ENCODE data around the gene RPRD2.
"Not testable (repeated sequence)": the region's sequence is repeated elsewhere in the genome, so short reads cannot be mapped to it uniquely, and the experiment has no call there.

GRCh38 chr1:150395115-150395514 is 31.2 kb downstream of the RPRD2 start:
- TF ChIP-seq DNMT1 (IDR thresholded peaks at IDR 0.05); EZH2 (IDR thresholded peaks at IDR 0.05; ENCODE audit: borderline replicate concordance, low read depth, low read length); ZZZ3 (IDR thresholded peaks at IDR 0.05); POLR2A (conservative IDR thresholded peaks at IDR 0.05); NCOA2 (IDR thresholded peaks at IDR 0.05; ENCODE audit: partially characterized antibody in 2 of 2); CHD2 (IDR thresholded peaks at IDR 0.05; ENCODE audit: low read depth, low read length); ZKSCAN3 (CRISPR knock-in tag; IDR thresholded peaks at IDR 0.05); IFI16 (CRISPR knock-in tag; IDR thresholded peaks at IDR 0.05); TAF15 (IDR thresholded peaks at IDR 0.05; ENCODE audit: low read depth, low read length); FOXP4 (CRISPR knock-in tag; IDR thresholded peaks at IDR 0.05; ENCODE audit: borderline replicate concordance): not testable (repeated sequence)
- TF ChIP-seq, protein P1, sequence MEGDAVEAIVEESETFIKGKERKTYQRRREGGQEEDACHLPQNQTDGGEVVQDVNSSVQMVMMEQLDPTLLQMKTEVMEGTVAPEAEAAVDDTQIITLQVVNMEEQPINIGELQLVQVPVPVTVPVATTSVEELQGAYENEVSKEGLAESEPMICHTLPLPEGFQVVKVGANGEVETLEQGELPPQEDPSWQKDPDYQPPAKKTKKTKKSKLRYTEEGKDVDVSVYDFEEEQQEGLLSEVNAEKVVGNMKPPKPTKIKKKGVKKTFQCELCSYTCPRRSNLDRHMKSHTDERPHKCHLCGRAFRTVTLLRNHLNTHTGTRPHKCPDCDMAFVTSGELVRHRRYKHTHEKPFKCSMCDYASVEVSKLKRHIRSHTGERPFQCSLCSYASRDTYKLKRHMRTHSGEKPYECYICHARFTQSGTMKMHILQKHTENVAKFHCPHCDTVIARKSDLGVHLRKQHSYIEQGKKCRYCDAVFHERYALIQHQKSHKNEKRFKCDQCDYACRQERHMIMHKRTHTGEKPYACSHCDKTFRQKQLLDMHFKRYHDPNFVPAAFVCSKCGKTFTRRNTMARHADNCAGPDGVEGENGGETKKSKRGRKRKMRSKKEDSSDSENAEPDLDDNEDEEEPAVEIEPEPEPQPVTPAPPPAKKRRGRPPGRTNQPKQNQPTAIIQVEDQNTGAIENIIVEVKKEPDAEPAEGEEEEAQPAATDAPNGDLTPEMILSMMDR (IDR thresholded peaks at IDR 0.05 in 2 of 3, conservative IDR thresholded peaks at IDR 0.05 in 1 of 3; ENCODE audit: insufficient read depth in 2 of 3, low read depth in 1 of 3, low read length in 3 of 3) = not testable (repeated sequence)
- TF ChIP-seq, protein P2, sequence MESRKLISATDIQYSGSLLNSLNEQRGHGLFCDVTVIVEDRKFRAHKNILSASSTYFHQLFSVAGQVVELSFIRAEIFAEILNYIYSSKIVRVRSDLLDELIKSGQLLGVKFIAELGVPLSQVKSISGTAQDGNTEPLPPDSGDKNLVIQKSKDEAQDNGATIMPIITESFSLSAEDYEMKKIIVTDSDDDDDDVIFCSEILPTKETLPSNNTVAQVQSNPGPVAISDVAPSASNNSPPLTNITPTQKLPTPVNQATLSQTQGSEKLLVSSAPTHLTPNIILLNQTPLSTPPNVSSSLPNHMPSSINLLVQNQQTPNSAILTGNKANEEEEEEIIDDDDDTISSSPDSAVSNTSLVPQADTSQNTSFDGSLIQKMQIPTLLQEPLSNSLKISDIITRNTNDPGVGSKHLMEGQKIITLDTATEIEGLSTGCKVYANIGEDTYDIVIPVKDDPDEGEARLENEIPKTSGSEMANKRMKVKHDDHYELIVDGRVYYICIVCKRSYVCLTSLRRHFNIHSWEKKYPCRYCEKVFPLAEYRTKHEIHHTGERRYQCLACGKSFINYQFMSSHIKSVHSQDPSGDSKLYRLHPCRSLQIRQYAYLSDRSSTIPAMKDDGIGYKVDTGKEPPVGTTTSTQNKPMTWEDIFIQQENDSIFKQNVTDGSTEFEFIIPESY (CRISPR knock-in tag; IDR thresholded peaks at IDR 0.05) = not testable (repeated sequence)
- TF ChIP-seq, protein P3, sequence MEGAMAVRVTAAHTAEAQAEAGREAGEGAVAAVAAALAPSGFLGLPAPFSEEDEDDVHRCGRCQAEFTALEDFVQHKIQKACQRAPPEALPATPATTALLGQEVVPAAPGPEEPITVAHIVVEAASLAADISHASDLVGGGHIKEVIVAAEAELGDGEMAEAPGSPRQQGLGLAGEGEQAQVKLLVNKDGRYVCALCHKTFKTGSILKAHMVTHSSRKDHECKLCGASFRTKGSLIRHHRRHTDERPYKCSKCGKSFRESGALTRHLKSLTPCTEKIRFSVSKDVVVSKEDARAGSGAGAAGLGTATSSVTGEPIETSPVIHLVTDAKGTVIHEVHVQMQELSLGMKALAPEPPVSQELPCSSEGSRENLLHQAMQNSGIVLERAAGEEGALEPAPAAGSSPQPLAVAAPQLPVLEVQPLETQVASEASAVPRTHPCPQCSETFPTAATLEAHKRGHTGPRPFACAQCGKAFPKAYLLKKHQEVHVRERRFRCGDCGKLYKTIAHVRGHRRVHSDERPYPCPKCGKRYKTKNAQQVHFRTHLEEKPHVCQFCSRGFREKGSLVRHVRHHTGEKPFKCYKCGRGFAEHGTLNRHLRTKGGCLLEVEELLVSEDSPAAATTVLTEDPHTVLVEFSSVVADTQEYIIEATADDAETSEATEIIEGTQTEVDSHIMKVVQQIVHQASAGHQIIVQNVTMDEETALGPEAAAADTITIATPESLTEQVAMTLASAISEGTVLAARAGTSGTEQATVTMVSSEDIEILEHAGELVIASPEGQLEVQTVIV (CRISPR knock-in tag; IDR thresholded peaks at IDR 0.05; ENCODE audit: borderline replicate concordance) = not testable (repeated sequence)
